Hepatocyte (in vitro differentiated cells): ENCODE data around the gene CKAP5. TPM values are rescaled to one million over a fixed set of nuclear protein-coding genes. Genes with fewer than 3 reads are reported as not detected.

Experiments used
- DNase-seq: peaks from one replicate; pipeline ENCODE4 v3.0.0-alpha.2; 2016; ENCODE audit warnings: low spot score
- H2AFZ ChIP-seq: fragments of 200-600 bp; sonication (generic); 2 replicates; pipeline ENCODE4 v1.6.0; 2016; ENCODE audit warnings: antibody characterized with exemption, mild to moderate bottlenecking
- H3K27ac ChIP-seq: fragments of 200-600 bp; sonication (generic); 2 replicates; pipeline ENCODE4 v1.5.1; 2016; ENCODE audit warnings: mild to moderate bottlenecking
- H3K27me3 ChIP-seq: fragments of 200-600 bp; sonication (generic); 2 replicates; pipeline ENCODE4 v1.6.1; 2016
- H3K36me3 ChIP-seq: fragments of 200-600 bp; sonication (generic); replicated peaks from 2 replicates; pipeline ENCODE4 v1.5.1; 2016; ENCODE audit warnings: low read depth; ENCODE audit not compliant: insufficient read depth
- H3K4me1 ChIP-seq: fragments of 200-600 bp; sonication (generic); 2 replicates; pipeline ENCODE4 v1.5.1; 2016; ENCODE audit warnings: mild to moderate bottlenecking, moderate library complexity; ENCODE audit not compliant: insufficient read depth
- H3K4me2 ChIP-seq: fragments of 200-600 bp; sonication (generic); 2 replicates; pipeline ENCODE4 v1.6.0; 2016
- H3K4me3 ChIP-seq: fragments of 200-600 bp; sonication (generic); 2 replicates; pipeline ENCODE4 v1.5.1; 2016; ENCODE audit warnings: mild to moderate bottlenecking
- H3K79me2 ChIP-seq: fragments of 200-600 bp; sonication (generic); 2 replicates; pipeline ENCODE4 v1.6.0; 2017; ENCODE audit warnings: mild to moderate bottlenecking
- H3K9me2 ChIP-seq: fragments of 200-600 bp; sonication (generic); replicated peaks from 2 replicates; pipeline ENCODE4 v1.6.0; 2017; ENCODE audit warnings: mild to moderate bottlenecking; ENCODE audit not compliant: insufficient read depth
- H3K9me3 ChIP-seq: fragments of 200-600 bp; sonication (generic); 2 replicates; pipeline ENCODE4 v1.5.1; 2016; ENCODE audit warnings: low read depth, mild to moderate bottlenecking
- H4K20me1 ChIP-seq: fragments of 200-600 bp; sonication (generic); 2 replicates; pipeline ENCODE4 v1.6.0; 2016; ENCODE audit warnings: mild to moderate bottlenecking; ENCODE audit not compliant: insufficient read depth, poor library complexity, severe bottlenecking
- CTCF ChIP-seq: fragments of 200-600 bp; sonication (generic); IDR thresholded peaks from 2 replicates; pipeline ENCODE4 v1.5.1; 2016; ENCODE audit warnings: antibody characterized with exemption, mild to moderate bottlenecking; ENCODE audit not compliant: poor library complexity
- EZH2 ChIP-seq: fragments of 200-600 bp; sonication (generic); IDR thresholded peaks from 2 replicates; pipeline ENCODE4 v1.6.1; 2016; ENCODE audit warnings: antibody characterized with exemption, mild to moderate bottlenecking, borderline replicate concordance
- EZH2phosphoT487 ChIP-seq: fragments of 200-600 bp; sonication (generic); IDR thresholded peaks from one replicate; pipeline ENCODE4 v1.6.1; 2018; ENCODE audit warnings: antibody characterized with exemption, mild to moderate bottlenecking, low read depth, moderate library complexity; ENCODE audit not compliant: unreplicated experiment, severe bottlenecking
- WGBS: methylation state at CpG from one replicate; pipeline ENCODE4 v1.1.6; 2016; ENCODE audit warnings: low lambda C conversion rate; ENCODE audit errors: missing lambda C conversion rate; 5-methylcytosine and 5-hydroxymethylcytosine counted together
- polyA plus RNA-seq: library from polyadenylated mRNA; unstranded; fragments of >200 nt; fragmentation: Nextera tagmentation; extraction: Ambion mirVana; gene quantifications from 2 replicates; pipeline ENCODE4 v1.2.1, GENCODE V29; 2016
- total RNA-seq: library from RNA; depleted of rRNA; stranded (reverse); fragments of >200 nt; gene quantifications from 2 replicates; pipeline ENCODE4 v1.2.3, GENCODE V29; 2014

CKAP5 gene
- total and polyA plus RNA-seq, 2 experiments from 2014 or later: 23.7 to 53.3 TPM

GRCh38 chr11:46741600-46742484 is 104.2 kb downstream of the CKAP5 start:
- TF ChIP-seq EZH2phosphoT487 (no peak), CTCF (no peak), EZH2 (no peak)
- 84% methylated on average over 12 of the region's 12 CpGs for WGBS
- no peaks in the 10 kb centered on the region for H3K9me3 ChIP-seq
- no peak overlapping the region for H3K4me2 ChIP-seq
- no peaks in the 10 kb centered on the region for H3K4me1 ChIP-seq
- no peaks in the 10 kb centered on the region for H3K9me2 ChIP-seq
- H4K20me1 ChIP-seq: no peaks in the 10 kb centered on the region
- H3K27me3 ChIP-seq: no peaks in the 10 kb centered on the region
- DNase-seq: no peak
- H3K27ac ChIP-seq: no peak overlapping the region
- no peaks in the 10 kb centered on the region for H3K36me3 ChIP-seq
- H2AFZ ChIP-seq: no peak overlapping the region
- no peak overlapping the region for H3K4me3 ChIP-seq
- no peaks in the 10 kb centered on the region for H3K79me2 ChIP-seq

- DNase-seq: no peak
- Histone ChIP-seq H3K4me2 (no peak overlapping the region), H3K27ac (no peak overlapping the region), H4K20me1 (no peaks in the 10 kb centered on the region), H3K27me3 (no peaks in the 10 kb centered on the region), H3K4me1 (no peaks in the 10 kb centered on the region), H3K9me3 (no peaks in the 10 kb centered on the region), H3K36me3 (no peaks in the 10 kb centered on the region), H3K79me2 (no peaks in the 10 kb centered on the region), H2AFZ (no peak overlapping the region), H3K4me3 (no peak overlapping the region), H3K9me2 (no peaks in the 10 kb centered on the region)
- 86% methylated on average over 6 of the region's 6 CpGs for WGBS
- TF ChIP-seq EZH2phosphoT487 (no peak), EZH2 (no peak), CTCF (no peak)
Measured at GRCh38 chr11:46738887-46739286, 107.2 kb downstream of the CKAP5 start.

- Histone ChIP-seq H3K4me2 (no peak overlapping the region), H3K4me3 (no peak overlapping the region), H2AFZ (no peak overlapping the region), H3K9me3 (no peaks in the 10 kb centered on the region), H3K27me3 (no peaks in the 10 kb centered on the region), H3K79me2 (no peaks in the 10 kb centered on the region), H4K20me1 (no peaks in the 10 kb centered on the region), H3K9me2 (no peaks in the 10 kb centered on the region), H3K27ac (no peak overlapping the region), H3K4me1 (no peaks in the 10 kb centered on the region), H3K36me3 (no peaks in the 10 kb centered on the region)
- DNase-seq: no peak
- no peak for TF ChIP-seq EZH2
- TF ChIP-seq EZH2phosphoT487: no peak
- no peak for TF ChIP-seq CTCF
- 98% methylated on average over 11 of the region's 11 CpGs for WGBS
Measured at GRCh38 chr11:46737699-46738098, 108.4 kb downstream of the CKAP5 start.
